WTC11 (cell line): Measurements from ENCODE around the gene RPL37A. TPM values are rescaled to one million over a fixed set of nuclear protein-coding genes. Genes with fewer than 3 reads are reported as not detected.

Source experiments
- ATAC-seq: fragments of 200-7000 bp; cut with Tn5 transposase; 2 replicates; pipeline ENCODE4 v1.10.0; 2021; ENCODE audit warnings: mild to moderate bottlenecking, moderate library complexity
- CTCF ChIA-PET: fragments of 300-600 bp; sonication (Branson Sonifier 250); formaldehyde crosslinking; loops from one replicate; lab custom pipeline; 2021; ENCODE audit warnings: antibody characterized with exemption; lab: Charles Lee
- POLR2A ChIA-PET: fragments of 350-600 bp; sonication (Branson Sonifier 250); formaldehyde crosslinking; loops from one replicate; lab custom pipeline; 2021; ENCODE audit warnings: antibody characterized with exemption; lab: Charles Lee
- DNase-seq: peaks from one replicate; pipeline ENCODE4 v3.0.0; 2021; ENCODE audit warnings: low spot score
- H3K27ac Mint-ChIP-seq: 2 replicates; pipeline ENCODE4 v1.8.0; 2021; ENCODE audit warnings: mixed read lengths
- H3K27me3 Mint-ChIP-seq: 2 replicates; pipeline ENCODE4 v1.8.0; 2021; ENCODE audit warnings: low read depth, mild to moderate bottlenecking, moderate library complexity, mixed read lengths
- H3K36me3 Mint-ChIP-seq: 2 replicates; pipeline ENCODE4 v1.8.0; 2021; ENCODE audit warnings: mixed read lengths
- H3K4me1 Mint-ChIP-seq: 2 replicates; pipeline ENCODE4 v1.8.0; 2022; ENCODE audit warnings: mixed read lengths
- H3K4me3 Mint-ChIP-seq: 2 replicates; pipeline ENCODE4 v1.8.0; 2021; ENCODE audit warnings: mild to moderate bottlenecking, moderate library complexity, mixed read lengths
- H3K9me3 Mint-ChIP-seq: 2 replicates; pipeline ENCODE4 v1.8.0; 2021; ENCODE audit warnings: mixed read lengths
- FOXJ3 ChIP-seq: sonication (generic); formaldehyde crosslinking; IDR thresholded peaks from 2 replicates; pipeline ENCODE4 v1.9.0; 2021; ENCODE audit warnings: missing genetic modification reagents, mild to moderate bottlenecking, borderline replicate concordance
- FOXK1 ChIP-seq: sonication (generic); formaldehyde crosslinking; IDR thresholded peaks from 2 replicates; pipeline ENCODE4 v1.8.0; 2022; ENCODE audit warnings: mild to moderate bottlenecking, moderate library complexity, missing genetic modification reagents
- GRHL2 ChIP-seq: fragments of 250-450 bp; sonication (Bioruptor Pico); IDR thresholded peaks from 2 replicates; pipeline ENCODE4 v1.8.0; 2022; ENCODE audit warnings: mild to moderate bottlenecking, moderate library complexity; ENCODE audit not compliant: insufficient replicate concordance, severe bottlenecking
- JAZF1 ChIP-seq: fragments of 250-450 bp; sonication (Bioruptor Pico); IDR thresholded peaks from 2 replicates; pipeline ENCODE4 v1.9.0; 2021; ENCODE audit warnings: moderate library complexity, mild to moderate bottlenecking, inconsistent platforms
- KAT7 ChIP-seq: sonication (generic); formaldehyde crosslinking; IDR thresholded peaks from 2 replicates; pipeline ENCODE4 v1.8.1; 2023; ENCODE audit warnings: missing genetic modification reagents, mild to moderate bottlenecking, borderline replicate concordance
- MXD4 ChIP-seq: fragments of 250-450 bp; sonication (Bioruptor Pico); IDR thresholded peaks from 2 replicates; pipeline ENCODE4 v1.8.0; 2021; ENCODE audit warnings: mild to moderate bottlenecking, moderate library complexity, borderline replicate concordance
- NR1H2 ChIP-seq: sonication (generic); formaldehyde crosslinking; IDR thresholded peaks from 2 replicates; pipeline ENCODE4 v1.9.0; 2021; ENCODE audit warnings: mild to moderate bottlenecking, moderate library complexity, missing genetic modification reagents
- NR2C2 ChIP-seq: sonication (generic); formaldehyde crosslinking; IDR thresholded peaks from 2 replicates; pipeline ENCODE4 v1.8.0; 2022; ENCODE audit warnings: mild to moderate bottlenecking, missing genetic modification reagents
- OVOL2 ChIP-seq: fragments of 250-450 bp; sonication (Bioruptor Pico); IDR thresholded peaks from 2 replicates; pipeline ENCODE4 v1.9.0; 2021; ENCODE audit warnings: mild to moderate bottlenecking, borderline replicate concordance
- PRRX2 ChIP-seq: fragments of 250-450 bp; sonication (Bioruptor Pico); IDR thresholded peaks from 2 replicates; pipeline ENCODE4 v1.8.0; 2021; ENCODE audit warnings: mild to moderate bottlenecking
- RORB ChIP-seq: fragments of 250-450 bp; sonication (Bioruptor Pico); IDR thresholded peaks from 2 replicates; pipeline ENCODE4 v1.9.0; 2021; ENCODE audit warnings: mild to moderate bottlenecking
- SMAD4 ChIP-seq: sonication (generic); formaldehyde crosslinking; IDR thresholded peaks from 2 replicates; pipeline ENCODE4 v1.8.0; 2022; ENCODE audit warnings: mild to moderate bottlenecking, missing genetic modification reagents
- SOX15 ChIP-seq: fragments of 250-450 bp; sonication (Bioruptor Pico); IDR thresholded peaks from 2 replicates; pipeline ENCODE4 v1.9.0; 2021; ENCODE audit warnings: mild to moderate bottlenecking
- TCF7 ChIP-seq: sonication (generic); formaldehyde crosslinking; IDR thresholded peaks from 2 replicates; pipeline ENCODE4 v1.8.0; 2022; ENCODE audit warnings: mild to moderate bottlenecking, low read depth, missing genetic modification reagents, moderate library complexity
- TEAD4 ChIP-seq: sonication (generic); formaldehyde crosslinking; IDR thresholded peaks from 2 replicates; pipeline ENCODE4 v1.8.0; 2022; ENCODE audit warnings: mild to moderate bottlenecking, missing genetic modification reagents
- TP53 ChIP-seq: sonication (generic); formaldehyde crosslinking; IDR thresholded peaks from 2 replicates; pipeline ENCODE4 v1.8.1; 2023; ENCODE audit warnings: mild to moderate bottlenecking, missing genetic modification reagents
- ZNF219 ChIP-seq: sonication (generic); formaldehyde crosslinking; IDR thresholded peaks from 2 replicates; pipeline ENCODE4 v1.8.0; 2023; ENCODE audit warnings: missing genetic modification reagents, mild to moderate bottlenecking, borderline replicate concordance
- ZNF317 ChIP-seq: sonication (generic); formaldehyde crosslinking; IDR thresholded peaks from 2 replicates; pipeline ENCODE4 v1.8.1; 2023; ENCODE audit warnings: low read depth, mild to moderate bottlenecking, moderate library complexity, missing genetic modification reagents, borderline replicate concordance
- ZNF396 ChIP-seq: fragments of 250-450 bp; sonication (Bioruptor Pico); IDR thresholded peaks from 2 replicates; pipeline ENCODE4 v1.8.0; 2021; ENCODE audit warnings: mild to moderate bottlenecking, moderate library complexity, borderline replicate concordance
- total RNA-seq: library from RNA; stranded (reverse); gene quantifications from 3 replicates; pipeline ENCODE4 v1.2.3, GENCODE V29; 2021
- TF ChIP-seq, protein P1 (sequence below): sonication (generic); formaldehyde crosslinking; conservative IDR thresholded peaks from 2 replicates; pipeline ENCODE4 v1.8.1; 2022; ENCODE audit warnings: mild to moderate bottlenecking, missing genetic modification reagents
- TF ChIP-seq, protein P2 (sequence below): sonication (generic); formaldehyde crosslinking; IDR thresholded peaks from 2 replicates; pipeline ENCODE4 v1.8.1; 2022; ENCODE audit warnings: low read depth, mild to moderate bottlenecking, moderate library complexity, missing genetic modification reagents, borderline replicate concordance
- TF ChIP-seq, protein P3 (sequence below): sonication (generic); formaldehyde crosslinking; IDR thresholded peaks from 2 replicates; pipeline ENCODE4 v1.8.0; 2022; ENCODE audit warnings: mild to moderate bottlenecking, missing genetic modification reagents
- TF ChIP-seq, protein P4 (sequence below): fragments of 250-450 bp; sonication (Bioruptor Pico); IDR thresholded peaks from 2 replicates; pipeline ENCODE4 v1.9.0; 2021; ENCODE audit warnings: mild to moderate bottlenecking
- TF ChIP-seq, protein P5 (sequence below): sonication (generic); formaldehyde crosslinking; IDR thresholded peaks from 2 replicates; pipeline ENCODE4 v1.8.0; 2022; ENCODE audit warnings: mild to moderate bottlenecking, missing genetic modification reagents
- TF ChIP-seq, protein P6 (sequence below): fragments of 200-600 bp; IDR thresholded peaks from 2 replicates; pipeline ENCODE4 v1.8.0; 2022; ENCODE audit warnings: antibody characterized with exemption
- TF ChIP-seq, protein P7 (sequence below): sonication (generic); formaldehyde crosslinking; IDR thresholded peaks from 2 replicates; pipeline ENCODE4 v1.8.1; 2023; ENCODE audit warnings: mild to moderate bottlenecking, missing genetic modification reagents

RPL37A gene
- total RNA-seq, 1 experiment from 2014 or later, result 3,135 TPM

DNA sequence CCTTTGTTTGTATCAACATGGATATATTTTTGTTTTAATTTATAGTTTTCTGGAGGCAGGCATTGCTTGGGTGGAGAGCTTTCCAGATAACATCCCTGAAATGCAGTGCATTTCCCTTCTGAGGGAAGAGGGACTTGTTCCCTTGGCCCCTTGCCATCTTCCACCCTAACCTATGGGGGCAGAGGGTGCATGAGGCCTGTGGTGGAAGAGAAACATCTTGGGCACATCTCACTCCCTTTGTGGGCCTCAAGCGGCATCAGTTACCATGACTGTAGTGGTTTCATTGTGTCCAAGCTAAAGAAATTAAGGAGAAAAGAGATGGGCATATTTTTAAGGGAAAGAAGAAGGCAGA is 5.3 kb upstream of the RPL37A start:
- H3K27ac Mint-ChIP-seq, result peak overlapping the region; percentile 58; the same call in 1 of the 2 replicates
- no peak for DNase-seq

DNA sequence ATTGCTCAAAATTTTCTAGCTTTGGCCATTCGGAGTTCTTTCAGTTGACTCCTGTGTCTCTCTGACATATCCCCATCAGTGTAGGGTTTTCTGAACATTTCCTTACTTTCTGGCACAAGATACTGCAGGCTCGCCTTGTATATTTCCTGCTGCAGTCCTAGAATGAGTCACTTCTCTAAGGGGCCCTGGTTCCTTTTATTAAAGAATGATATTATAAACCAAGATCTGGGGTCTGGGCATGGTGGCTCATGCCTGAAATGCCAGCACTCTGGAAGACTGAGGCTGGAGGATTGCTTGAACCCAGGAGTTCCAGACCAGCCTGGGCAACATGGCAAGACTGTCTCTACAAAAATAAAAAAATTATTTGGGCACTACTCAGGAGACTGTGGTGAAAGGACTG is 3.0 kb upstream of the RPL37A start:
- TF ChIP-seq TCF7 (CRISPR knock-in tag) (no peak), SOX15 (CRISPR knock-in tag) (no peak), FOXK1 (CRISPR knock-in tag) (no peak), NR2C2 (CRISPR knock-in tag) (no peak), FOXJ3 (no peak), TP53 (CRISPR knock-in tag) (no peak), RORB (no peak), MXD4 (CRISPR knock-in tag) (no peak), KAT7 (CRISPR knock-in tag) (no peak)
- TF ChIP-seq, protein P1, sequence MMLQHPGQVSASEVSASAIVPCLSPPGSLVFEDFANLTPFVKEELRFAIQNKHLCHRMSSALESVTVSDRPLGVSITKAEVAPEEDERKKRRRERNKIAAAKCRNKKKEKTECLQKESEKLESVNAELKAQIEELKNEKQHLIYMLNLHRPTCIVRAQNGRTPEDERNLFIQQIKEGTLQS, result no peak
- TF ChIP-seq, protein P2, sequence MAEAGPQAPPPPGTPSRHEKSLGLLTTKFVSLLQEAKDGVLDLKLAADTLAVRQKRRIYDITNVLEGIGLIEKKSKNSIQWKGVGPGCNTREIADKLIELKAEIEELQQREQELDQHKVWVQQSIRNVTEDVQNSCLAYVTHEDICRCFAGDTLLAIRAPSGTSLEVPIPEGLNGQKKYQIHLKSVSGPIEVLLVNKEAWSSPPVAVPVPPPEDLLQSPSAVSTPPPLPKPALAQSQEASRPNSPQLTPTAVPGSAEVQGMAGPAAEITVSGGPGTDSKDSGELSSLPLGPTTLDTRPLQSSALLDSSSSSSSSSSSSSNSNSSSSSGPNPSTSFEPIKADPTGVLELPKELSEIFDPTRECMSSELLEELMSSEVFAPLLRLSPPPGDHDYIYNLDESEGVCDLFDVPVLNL (CRISPR knock-in tag), result no peak
- TF ChIP-seq, protein P3, sequence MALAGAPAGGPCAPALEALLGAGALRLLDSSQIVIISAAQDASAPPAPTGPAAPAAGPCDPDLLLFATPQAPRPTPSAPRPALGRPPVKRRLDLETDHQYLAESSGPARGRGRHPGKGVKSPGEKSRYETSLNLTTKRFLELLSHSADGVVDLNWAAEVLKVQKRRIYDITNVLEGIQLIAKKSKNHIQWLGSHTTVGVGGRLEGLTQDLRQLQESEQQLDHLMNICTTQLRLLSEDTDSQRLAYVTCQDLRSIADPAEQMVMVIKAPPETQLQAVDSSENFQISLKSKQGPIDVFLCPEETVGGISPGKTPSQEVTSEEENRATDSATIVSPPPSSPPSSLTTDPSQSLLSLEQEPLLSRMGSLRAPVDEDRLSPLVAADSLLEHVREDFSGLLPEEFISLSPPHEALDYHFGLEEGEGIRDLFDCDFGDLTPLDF (CRISPR knock-in tag), result no peak
- TF ChIP-seq, protein P4, sequence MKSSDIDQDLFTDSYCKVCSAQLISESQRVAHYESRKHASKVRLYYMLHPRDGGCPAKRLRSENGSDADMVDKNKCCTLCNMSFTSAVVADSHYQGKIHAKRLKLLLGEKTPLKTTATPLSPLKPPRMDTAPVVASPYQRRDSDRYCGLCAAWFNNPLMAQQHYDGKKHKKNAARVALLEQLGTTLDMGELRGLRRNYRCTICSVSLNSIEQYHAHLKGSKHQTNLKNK (CRISPR knock-in tag), result no peak
- TF ChIP-seq, protein P5, sequence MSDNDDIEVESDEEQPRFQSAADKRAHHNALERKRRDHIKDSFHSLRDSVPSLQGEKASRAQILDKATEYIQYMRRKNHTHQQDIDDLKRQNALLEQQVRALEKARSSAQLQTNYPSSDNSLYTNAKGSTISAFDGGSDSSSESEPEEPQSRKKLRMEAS (CRISPR knock-in tag), result no peak
- TF ChIP-seq, all 79 proteins: peak for 0
- Mint-ChIP-seq H3K27ac (no peak overlapping the region), H3K4me3 (no peak overlapping the region), H3K9me3 (no peaks in the 10 kb centered on the region), H3K36me3 (peaks cover 20% of the 10 kb centered on the region), H3K4me1 (peaks cover 28% of the 10 kb centered on the region), H3K27me3 (no peaks in the 10 kb centered on the region)
- DNase-seq (no peak), ATAC-seq (no peak)
- CTCF ChIA-PET, result no interaction called here
- POLR2A ChIA-PET, result interaction anchor here (0.6 kb wide), 1 partner anchor 244 kb away, joined by 3 read pairs; no protein-coding TSS in a partner anchor

More for the DNA sequence above, 5.3 kb upstream of the RPL37A start:
- no peaks in the 10 kb centered on the region for H3K9me3 Mint-ChIP-seq
- CTCF ChIA-PET, result interaction anchor here (1.6 kb wide), 1 partner anchor 270 kb away, joined by 3 read pairs; no protein-coding TSS in a partner anchor
- H3K27me3 Mint-ChIP-seq, result no peaks in the 10 kb centered on the region
- ATAC-seq, result no peak
- no peak overlapping the region for H3K4me3 Mint-ChIP-seq
- POLR2A ChIA-PET, result no interaction called here
- no peak for TF ChIP-seq TEAD4
- no peak for TF ChIP-seq ZNF219 (CRISPR knock-in tag)
- TF ChIP-seq, all 79 proteins: peak for 0
- H3K4me1 Mint-ChIP-seq, result peaks cover 15% of the 10 kb centered on the region
- no peaks in the 10 kb centered on the region for H3K36me3 Mint-ChIP-seq

DNA sequence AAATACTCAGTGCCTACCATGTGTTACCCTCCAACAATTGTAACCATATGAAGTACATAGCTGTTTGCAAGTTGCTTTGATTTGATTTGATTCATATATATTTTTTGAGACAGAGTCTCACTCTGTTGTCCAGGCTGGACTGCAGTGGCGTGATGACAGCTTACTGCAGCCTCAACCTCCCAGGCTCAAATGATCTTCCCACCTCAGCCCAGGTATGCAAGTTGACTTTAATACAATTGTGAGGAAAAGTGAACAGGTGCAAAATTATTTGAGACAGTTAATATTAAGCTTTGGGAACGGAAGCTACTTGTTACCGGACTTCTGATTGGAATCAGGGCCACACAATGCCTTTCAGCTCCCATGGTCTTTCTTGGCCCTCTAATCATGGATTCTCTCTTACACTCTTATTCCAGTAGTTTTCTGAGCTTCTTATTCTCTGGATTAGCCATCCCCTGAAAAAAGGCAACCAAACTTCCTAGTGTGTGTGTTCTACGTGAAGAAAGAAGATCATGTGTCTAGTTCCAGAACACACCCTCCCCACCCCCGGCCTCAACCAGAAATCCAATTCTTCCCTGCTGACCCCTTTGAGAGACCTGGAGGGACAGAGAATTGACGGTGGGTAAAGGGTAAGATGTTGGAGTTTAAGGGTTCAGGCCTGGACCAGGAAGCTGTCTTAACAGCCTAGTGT is 1.1 kb upstream of the RPL37A start:
- no peak for DNase-seq
- ATAC-seq, result no peak
- CTCF ChIA-PET, result interaction anchor here (1.2 kb wide), 1 partner anchor 19 kb away, joined by 3 read pairs; no protein-coding TSS in a partner anchor
- POLR2A ChIA-PET, result interaction anchor here (1.5 kb wide), 1 partner anchor 10 kb away, joined by 5 read pairs; no protein-coding TSS in a partner anchor
- no peaks in the 10 kb centered on the region for H3K9me3 Mint-ChIP-seq
- H3K4me1 Mint-ChIP-seq, result peaks cover 36% of the 10 kb centered on the region
- peak overlapping the region; percentile 80 for H3K27ac Mint-ChIP-seq
- H3K4me3 Mint-ChIP-seq, result peak overlapping the region; percentile 96
- H3K27me3 Mint-ChIP-seq, result no peaks in the 10 kb centered on the region
- peaks cover 39% of the 10 kb centered on the region for H3K36me3 Mint-ChIP-seq
- TF ChIP-seq, protein P6, sequence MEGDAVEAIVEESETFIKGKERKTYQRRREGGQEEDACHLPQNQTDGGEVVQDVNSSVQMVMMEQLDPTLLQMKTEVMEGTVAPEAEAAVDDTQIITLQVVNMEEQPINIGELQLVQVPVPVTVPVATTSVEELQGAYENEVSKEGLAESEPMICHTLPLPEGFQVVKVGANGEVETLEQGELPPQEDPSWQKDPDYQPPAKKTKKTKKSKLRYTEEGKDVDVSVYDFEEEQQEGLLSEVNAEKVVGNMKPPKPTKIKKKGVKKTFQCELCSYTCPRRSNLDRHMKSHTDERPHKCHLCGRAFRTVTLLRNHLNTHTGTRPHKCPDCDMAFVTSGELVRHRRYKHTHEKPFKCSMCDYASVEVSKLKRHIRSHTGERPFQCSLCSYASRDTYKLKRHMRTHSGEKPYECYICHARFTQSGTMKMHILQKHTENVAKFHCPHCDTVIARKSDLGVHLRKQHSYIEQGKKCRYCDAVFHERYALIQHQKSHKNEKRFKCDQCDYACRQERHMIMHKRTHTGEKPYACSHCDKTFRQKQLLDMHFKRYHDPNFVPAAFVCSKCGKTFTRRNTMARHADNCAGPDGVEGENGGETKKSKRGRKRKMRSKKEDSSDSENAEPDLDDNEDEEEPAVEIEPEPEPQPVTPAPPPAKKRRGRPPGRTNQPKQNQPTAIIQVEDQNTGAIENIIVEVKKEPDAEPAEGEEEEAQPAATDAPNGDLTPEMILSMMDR, result no peak
- TF ChIP-seq FOXK1 (CRISPR knock-in tag), result no peak
- no peak for TF ChIP-seq ZNF396
- TF ChIP-seq ZNF317 (CRISPR knock-in tag), result no peak
- no peak for TF ChIP-seq JAZF1
- no peak for TF ChIP-seq SMAD4 (CRISPR knock-in tag)
- no peak for TF ChIP-seq GRHL2 (CRISPR knock-in tag)
- no peak for TF ChIP-seq NR1H2 (CRISPR knock-in tag)
- TF ChIP-seq, protein P7, sequence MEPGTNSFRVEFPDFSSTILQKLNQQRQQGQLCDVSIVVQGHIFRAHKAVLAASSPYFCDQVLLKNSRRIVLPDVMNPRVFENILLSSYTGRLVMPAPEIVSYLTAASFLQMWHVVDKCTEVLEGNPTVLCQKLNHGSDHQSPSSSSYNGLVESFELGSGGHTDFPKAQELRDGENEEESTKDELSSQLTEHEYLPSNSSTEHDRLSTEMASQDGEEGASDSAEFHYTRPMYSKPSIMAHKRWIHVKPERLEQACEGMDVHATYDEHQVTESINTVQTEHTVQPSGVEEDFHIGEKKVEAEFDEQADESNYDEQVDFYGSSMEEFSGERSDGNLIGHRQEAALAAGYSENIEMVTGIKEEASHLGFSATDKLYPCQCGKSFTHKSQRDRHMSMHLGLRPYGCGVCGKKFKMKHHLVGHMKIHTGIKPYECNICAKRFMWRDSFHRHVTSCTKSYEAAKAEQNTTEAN (CRISPR knock-in tag), result no peak
- no peak for TF ChIP-seq PRRX2 (CRISPR knock-in tag)
- TF ChIP-seq OVOL2 (CRISPR knock-in tag), result no peak
